Measurements from ENCODE around the gene TRAPPC8.

DNA sequence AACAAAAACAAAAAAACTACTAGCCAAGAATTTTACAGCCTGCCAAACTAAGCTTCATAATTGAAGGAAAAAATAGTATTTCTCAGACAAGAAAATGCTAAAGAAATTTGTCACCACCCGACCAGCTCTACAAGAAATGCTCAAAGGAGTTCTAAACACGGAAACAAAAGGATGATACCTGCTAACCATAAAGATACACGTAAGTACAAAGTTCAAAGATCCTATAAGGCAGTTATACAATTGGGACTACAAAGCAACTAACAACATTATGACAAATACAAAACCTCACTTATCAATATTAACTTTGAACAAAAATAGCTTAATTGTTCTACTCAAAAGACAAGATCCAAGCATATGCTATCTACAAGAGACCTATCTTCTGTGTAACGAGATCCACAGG is 64.6 kb downstream of the TRAPPC8 start:
- TF ChIP-seq NFRKB (IDR thresholded peaks at IDR 0.05) (no peak), ARNT (IDR thresholded peaks at IDR 0.05) (no peak)

All from HEK293T (cell line).